ENCODE measurements around the gene KSR1. TPM values are rescaled to one million over a fixed set of nuclear protein-coding genes. Genes with fewer than 3 reads are reported as not detected.
"Not testable (repeated sequence)": the region's sequence is repeated elsewhere in the genome, so short reads cannot be mapped to it uniquely, and the experiment has no call there.

KSR1 gene
- total RNA-seq, 1 donor from 2014 or later, result 90.2 TPM

DNA sequence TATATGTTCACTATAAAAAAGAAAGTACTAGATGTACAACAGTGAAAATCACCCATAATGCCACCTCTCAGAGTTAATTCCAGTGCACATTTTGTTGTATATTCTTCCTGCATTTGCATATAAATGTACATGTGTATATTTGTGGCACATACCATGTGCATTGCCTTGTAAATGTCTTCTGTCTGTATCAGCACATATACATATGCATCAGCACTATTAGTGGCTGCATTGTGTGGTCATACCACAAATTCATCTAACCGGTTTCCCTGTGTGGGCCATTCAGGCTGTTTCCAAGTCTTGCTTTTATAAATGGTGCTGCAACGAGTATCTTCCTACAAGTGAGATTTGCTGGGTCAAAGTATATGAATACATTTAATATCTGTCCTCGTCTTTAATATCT is 6.5 kb downstream of the KSR1 start:
- no peak for TF ChIP-seq EZH2 (IDR thresholded peaks at IDR 0.05; ENCODE audit: insufficient read depth, low read length)
- TF ChIP-seq, protein P1, sequence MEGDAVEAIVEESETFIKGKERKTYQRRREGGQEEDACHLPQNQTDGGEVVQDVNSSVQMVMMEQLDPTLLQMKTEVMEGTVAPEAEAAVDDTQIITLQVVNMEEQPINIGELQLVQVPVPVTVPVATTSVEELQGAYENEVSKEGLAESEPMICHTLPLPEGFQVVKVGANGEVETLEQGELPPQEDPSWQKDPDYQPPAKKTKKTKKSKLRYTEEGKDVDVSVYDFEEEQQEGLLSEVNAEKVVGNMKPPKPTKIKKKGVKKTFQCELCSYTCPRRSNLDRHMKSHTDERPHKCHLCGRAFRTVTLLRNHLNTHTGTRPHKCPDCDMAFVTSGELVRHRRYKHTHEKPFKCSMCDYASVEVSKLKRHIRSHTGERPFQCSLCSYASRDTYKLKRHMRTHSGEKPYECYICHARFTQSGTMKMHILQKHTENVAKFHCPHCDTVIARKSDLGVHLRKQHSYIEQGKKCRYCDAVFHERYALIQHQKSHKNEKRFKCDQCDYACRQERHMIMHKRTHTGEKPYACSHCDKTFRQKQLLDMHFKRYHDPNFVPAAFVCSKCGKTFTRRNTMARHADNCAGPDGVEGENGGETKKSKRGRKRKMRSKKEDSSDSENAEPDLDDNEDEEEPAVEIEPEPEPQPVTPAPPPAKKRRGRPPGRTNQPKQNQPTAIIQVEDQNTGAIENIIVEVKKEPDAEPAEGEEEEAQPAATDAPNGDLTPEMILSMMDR (IDR thresholded peaks at IDR 0.05; ENCODE audit: insufficient read depth, low read depth, low read length), result no peak
- Mint-ChIP-seq H3K4me1 (ENCODE audit: low read depth, unreplicated experiment) (peaks cover 61% of the 10 kb centered on the region), H3K27me3 (ENCODE audit: low read depth, unreplicated experiment) (no peaks in the 10 kb centered on the region), H3K9me3 (ENCODE audit: unreplicated experiment) (no peaks in the 10 kb centered on the region), H3K4me3 (ENCODE audit: unreplicated experiment) (no peak overlapping the region), H3K36me3 (ENCODE audit: low read depth, unreplicated experiment) (peaks cover 2% of the 10 kb centered on the region), H3K27ac (ENCODE audit: unreplicated experiment) (peak overlapping the region; percentile 45)
- H3K4me3 ChIP-seq (ENCODE audit: insufficient read depth, low read depth, low read length), result no peak overlapping the region
- DNase-seq (ENCODE audit: low read depth), result no peak
- H3K79me2 ChIP-seq (ENCODE audit: insufficient read depth, low read length), result peaks cover 95% of the 10 kb centered on the region
- no peak overlapping the region for H3K27ac ChIP-seq (ENCODE audit: low read depth, low read length)
- H3K9ac ChIP-seq (ENCODE audit: low read length), result no peak overlapping the region
- H2AFZ ChIP-seq (ENCODE audit: low read depth, low read length), result no peak overlapping the region
- H4K20me1 ChIP-seq (ENCODE audit: insufficient read depth, low read length), result peaks cover 94% of the 10 kb centered on the region
- no peaks in the 10 kb centered on the region for H3K9me3 ChIP-seq (ENCODE audit: insufficient read depth, low read depth, low read length)
- no peak for FAIRE-seq
- H3K36me3 ChIP-seq (ENCODE audit: insufficient read depth, low read length), result peaks cover 4% of the 10 kb centered on the region
- H3K4me2 ChIP-seq (ENCODE audit: low read length), result no peak overlapping the region
- no peaks in the 10 kb centered on the region for H3K27me3 ChIP-seq (ENCODE audit: insufficient read depth, low read length)
- H3K4me1 ChIP-seq (ENCODE audit: insufficient read depth, low read length), result peaks cover 20% of the 10 kb centered on the region

DNA sequence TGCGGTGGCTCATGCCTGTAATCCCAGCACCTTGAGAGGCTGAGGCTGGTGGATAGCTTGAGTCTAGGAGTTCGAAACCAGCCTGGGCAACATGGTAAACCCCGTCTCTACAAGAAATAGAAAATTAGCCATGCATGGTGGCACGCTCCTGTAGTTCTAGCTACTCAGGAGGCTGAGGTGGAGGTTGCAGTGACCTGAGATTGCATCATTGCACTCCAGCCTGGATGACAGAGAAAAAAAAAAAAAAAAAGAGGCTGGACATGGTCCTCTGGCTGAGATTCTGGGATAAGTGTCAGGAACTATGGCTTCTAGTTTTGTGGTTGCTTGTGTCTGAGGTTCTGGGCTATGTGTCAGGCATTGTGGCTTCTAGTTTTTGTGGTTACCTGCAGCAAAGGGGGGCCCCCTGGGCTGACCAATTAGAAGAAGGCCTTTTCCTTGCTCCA is 7.0 kb downstream of the KSR1 start:
- H3K9ac ChIP-seq (ENCODE audit: low read length), result no peak overlapping the region
- H3K27me3 ChIP-seq (ENCODE audit: insufficient read depth, low read length), result no peaks in the 10 kb centered on the region
- H3K4me1 ChIP-seq (ENCODE audit: insufficient read depth, low read length), result peaks cover 15% of the 10 kb centered on the region
- Mint-ChIP-seq H3K9me3 (ENCODE audit: unreplicated experiment) (no peaks in the 10 kb centered on the region), H3K36me3 (ENCODE audit: low read depth, unreplicated experiment) (peaks cover 2% of the 10 kb centered on the region), H3K4me3 (ENCODE audit: unreplicated experiment) (peak overlapping the region; percentile 57), H3K27ac (ENCODE audit: unreplicated experiment) (peak overlapping the region; percentile 45), H3K4me1 (ENCODE audit: low read depth, unreplicated experiment) (peaks cover 59% of the 10 kb centered on the region), H3K27me3 (ENCODE audit: low read depth, unreplicated experiment) (no peaks in the 10 kb centered on the region)
- H3K36me3 ChIP-seq (ENCODE audit: insufficient read depth, low read length), result peaks cover 4% of the 10 kb centered on the region
- no peaks in the 10 kb centered on the region for H3K9me3 ChIP-seq (ENCODE audit: insufficient read depth, low read depth, low read length)
- peaks cover 95% of the 10 kb centered on the region for H3K79me2 ChIP-seq (ENCODE audit: insufficient read depth, low read length)
- DNase-seq (ENCODE audit: low read depth), result peak; percentile 66
- no peak overlapping the region for H3K27ac ChIP-seq (ENCODE audit: low read depth, low read length)
- peaks cover 92% of the 10 kb centered on the region for H4K20me1 ChIP-seq (ENCODE audit: insufficient read depth, low read length)
- H2AFZ ChIP-seq (ENCODE audit: low read depth, low read length), result no peak overlapping the region
- no peak overlapping the region for H3K4me3 ChIP-seq (ENCODE audit: insufficient read depth, low read depth, low read length)
- TF ChIP-seq EZH2 (IDR thresholded peaks at IDR 0.05; ENCODE audit: insufficient read depth, low read length), result no peak
- TF ChIP-seq, protein P1 (IDR thresholded peaks at IDR 0.05; ENCODE audit: insufficient read depth, low read depth, low read length), result no peak
- FAIRE-seq, result no peak
- H3K4me2 ChIP-seq (ENCODE audit: low read length), result no peak overlapping the region

DNA sequence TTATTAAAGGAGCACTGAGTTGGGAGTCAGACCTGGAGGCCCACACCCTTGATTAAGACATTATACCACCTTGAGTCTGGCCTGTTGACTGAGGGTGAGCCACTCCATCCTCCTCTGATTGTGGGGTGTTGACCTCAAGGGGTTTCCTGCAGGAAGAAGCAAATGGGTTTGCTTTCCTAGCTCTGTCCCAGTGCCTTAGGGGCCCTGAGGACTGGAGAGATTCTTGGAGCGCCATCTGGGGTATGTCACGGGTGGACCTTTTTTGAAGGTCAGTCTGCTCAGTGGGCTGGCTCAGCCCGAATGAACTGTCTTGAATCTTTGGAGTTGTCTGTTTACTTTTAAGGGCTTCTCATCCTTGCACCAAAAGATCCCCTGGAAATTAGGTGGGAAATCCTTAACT is 7.8 kb downstream of the KSR1 start:
- peaks cover 95% of the 10 kb centered on the region for H3K79me2 ChIP-seq (ENCODE audit: insufficient read depth, low read length)
- Mint-ChIP-seq H3K4me3 (ENCODE audit: unreplicated experiment) (peak overlapping the region; percentile 12), H3K4me1 (ENCODE audit: low read depth, unreplicated experiment) (peaks cover 51% of the 10 kb centered on the region)
- not testable (repeated sequence) for DNase-seq (ENCODE audit: low read depth); H3K27ac Mint-ChIP-seq (ENCODE audit: unreplicated experiment); FAIRE-seq; H3K4me3 ChIP-seq (ENCODE audit: insufficient read depth, low read depth, low read length); H3K27me3 ChIP-seq (ENCODE audit: insufficient read depth, low read length); H3K4me1 ChIP-seq (ENCODE audit: insufficient read depth, low read length); H2AFZ ChIP-seq (ENCODE audit: low read depth, low read length); H3K9me3 Mint-ChIP-seq (ENCODE audit: unreplicated experiment); H3K9me3 ChIP-seq (ENCODE audit: insufficient read depth, low read depth, low read length); H3K36me3 Mint-ChIP-seq (ENCODE audit: low read depth, unreplicated experiment); H3K4me2 ChIP-seq (ENCODE audit: low read length); H3K9ac ChIP-seq (ENCODE audit: low read length); H3K27ac ChIP-seq (ENCODE audit: low read depth, low read length); H3K27me3 Mint-ChIP-seq (ENCODE audit: low read depth, unreplicated experiment); H3K36me3 ChIP-seq (ENCODE audit: insufficient read depth, low read length)
- peaks cover 92% of the 10 kb centered on the region for H4K20me1 ChIP-seq (ENCODE audit: insufficient read depth, low read length)
